Measurements from ENCODE around the gene EVI5L.

GRCh38 chr19:7877249-7877836 is 47.3 kb downstream of the EVI5L start:
- TF ChIP-seq CTCF (IDR thresholded peaks at IDR 0.05; ENCODE audit: extremely low read depth in 1 of 2, insufficient read depth in 1 of 2, low read depth in 1 of 2, low read length in 2 of 2): no peak
- TF ChIP-seq POLR2A (IDR thresholded peaks at IDR 0.05; ENCODE audit: low read depth, low read length): no peak
- no peak for TF ChIP-seq POLR2AphosphoS5 (IDR thresholded peaks at IDR 0.05; ENCODE audit: insufficient read depth, low read depth, low read length)

All from endothelial cell of umbilical vein (primary cell).